HL-60 (cell line): ENCODE data around the gene ECHDC3.

Source experiments
- DNase-seq, 2 experiments: peaks; one replicate each; pipeline ENCODE4 v3.0.0-alpha.2; 2010 to 2020; ENCODE audit warnings: low read depth in 1 of 2, low spot score in 1 of 2
- H3K27ac ChIP-seq: fragments of 250-450 bp; sonication (Bioruptor Pico); replicated peaks from 2 replicates; pipeline ENCODE4 v1.5.1; 2020; ENCODE audit warnings: mild to moderate bottlenecking, moderate library complexity
- H3K27me3 ChIP-seq: fragments of 250-450 bp; sonication (Bioruptor Pico); 2 replicates; pipeline ENCODE4 v1.5.1; 2021; ENCODE audit warnings: mild to moderate bottlenecking, moderate library complexity; ENCODE audit not compliant: insufficient read depth, poor library complexity, severe bottlenecking
- H3K4me3 ChIP-seq: replicated peaks from 2 replicates; pipeline ENCODE4 v1.5.1; 2011; ENCODE audit warnings: mild to moderate bottlenecking, control low read depth, low read length; ENCODE audit not compliant: insufficient read depth
- CTCF ChIP-seq: IDR thresholded peaks from one replicate; pipeline ENCODE4 v1.5.1; 2011; ENCODE audit warnings: low read length, control low read depth, inconsistent platforms; ENCODE audit not compliant: insufficient read depth
- GABPA ChIP-seq: IDR thresholded peaks from 2 replicates; pipeline ENCODE4 v1.6.1; 2012; ENCODE audit warnings: low read depth
- POLR2AphosphoS5 ChIP-seq: IDR thresholded peaks from 2 replicates; pipeline ENCODE4 v1.6.1; 2012; ENCODE audit warnings: low read depth
- REST ChIP-seq: IDR thresholded peaks from 2 replicates; pipeline ENCODE4 v1.6.1; 2012; ENCODE audit warnings: low read depth; ENCODE audit not compliant: insufficient replicate concordance
- SPI1 ChIP-seq: IDR thresholded peaks from 2 replicates; pipeline ENCODE4 v1.6.1; 2012; ENCODE audit warnings: low read depth, mild to moderate bottlenecking, borderline replicate concordance

ECHDC3 gene

GRCh38 chr10:11783558-11783865 is 41.3 kb downstream of the ECHDC3 start:
- no peak for DNase-seq
- TF ChIP-seq POLR2AphosphoS5 (no peak), CTCF (no peak), REST (no peak), SPI1 (no peak), GABPA (no peak)
- Histone ChIP-seq H3K4me3 (no peak overlapping the region), H3K27me3 (no peaks in the 10 kb centered on the region), H3K27ac (no peak overlapping the region)

- DNase-seq, result no peak
- Histone ChIP-seq H3K4me3 (no peak overlapping the region), H3K27me3 (no peaks in the 10 kb centered on the region), H3K27ac (no peak overlapping the region)
- TF ChIP-seq POLR2AphosphoS5, result no peak
- no peak for TF ChIP-seq REST
- TF ChIP-seq CTCF, result no peak
- TF ChIP-seq GABPA, result no peak
- TF ChIP-seq SPI1, result no peak
These were observed 45.2 kb downstream of the ECHDC3 start for GRCh38 chr10:11787374-11787773.

- Histone ChIP-seq H3K27me3 (no peaks in the 10 kb centered on the region), H3K4me3 (no peak overlapping the region), H3K27ac (no peak overlapping the region)
- no peak for DNase-seq
- TF ChIP-seq GABPA, result no peak
These were observed 45.7 kb downstream of the ECHDC3 start for GRCh38 chr10:11787846-11788245.

GRCh38 chr10:11789306-11789705 is 47.1 kb downstream of the ECHDC3 start:
- Histone ChIP-seq H3K27ac (no peak overlapping the region), H3K4me3 (no peak overlapping the region), H3K27me3 (no peaks in the 10 kb centered on the region)
- TF ChIP-seq CTCF, result no peak
- TF ChIP-seq REST, result no peak
- no peak for DNase-seq
